Endothelial cell of umbilical vein (primary cell): ENCODE measurements around the gene REEP5. TPM values are rescaled to one million over a fixed set of nuclear protein-coding genes. Genes with fewer than 3 reads are reported as not detected.

Experiments used
- polyA plus RNA-seq, 4 experiments: library from polyadenylated mRNA; depleted of rRNA in 3 of 4; stranded (reverse) in 3 of 4; unstranded in 1 of 4; fragments of >200 nt; gene quantifications; 2 replicates each; pipeline versions ENCODE4 v1.2.1 to v1.2.3, GENCODE V29; 2011 to 2012; ENCODE audit warnings: missing spikeins in 1 of 4
- total RNA-seq: library from RNA; stranded (reverse); gene quantifications from 2 replicates; pipeline ENCODE4 v1.2.3, GENCODE V29; 2021

The REEP5 gene
- total and polyA plus RNA-seq, 2 donors (not counting 3 experiments of a cell fraction or from before 2014, with no cell fraction given), result 98.0 to 163 TPM

Other genes starting within 250 kb of the REEP5 start
- 39.6 and 42.0 TPM in 2 replicates for gene APC, start 184.3 kb downstream of the REEP5 start, total RNA-seq
- gene APC, start 184.3 kb downstream of the REEP5 start, polyA plus RNA-seq, result 7.5 and 11.2 TPM in 2 replicates
- 69.2 and 69.4 TPM in 2 replicates for gene SRP19, start 60.9 kb downstream of the REEP5 start, total RNA-seq
- gene SRP19, start 60.9 kb downstream of the REEP5 start, polyA plus RNA-seq, result 18.4 and 28.6 TPM in 2 replicates
- gene DCP2, start 54.6 kb upstream of the REEP5 start, total RNA-seq, result 49.1 and 60.0 TPM in 2 replicates
- gene DCP2, start 54.6 kb upstream of the REEP5 start, polyA plus RNA-seq, result 8.7 and 11.3 TPM in 2 replicates